ENCODE results near the gene PPARD. TPM values are rescaled to one million over a fixed set of nuclear protein-coding genes. Genes with fewer than 3 reads are reported as not detected.

The PPARD gene
- total RNA-seq, 2 donors from 2014 or later = 11.0 to 14.8 TPM

GRCh38 chr6:35343835-35344550, 1.6 kb downstream of the PPARD start:
- H3K36me3 ChIP-seq = peaks cover 19% of the 10 kb centered on the region
- no peaks in the 10 kb centered on the region for H3K9me3 ChIP-seq
- H3K4me1 ChIP-seq = peaks cover 0 to 15% of the 10 kb centered on the region in 2 donors
- DNase-seq (ENCODE audit: low spot score) = no peak
- no peaks in the 10 kb centered on the region for H3K27me3 ChIP-seq
- TF ChIP-seq CTCF (IDR thresholded peaks at IDR 0.05) = no peak
- peak overlapping the region; percentile 83 to 99 for H3K4me3 ChIP-seq
- H3K27ac ChIP-seq = peak overlapping the region; percentile 6 to 91

- Histone ChIP-seq H3K27ac (no peak overlapping the region), H3K27me3 (no peaks in the 10 kb centered on the region), H3K9me3 (no peaks in the 10 kb centered on the region), H3K36me3 (peaks cover 34% of the 10 kb centered on the region), H3K4me1 (no peaks in the 10 kb centered on the region), H3K4me3 (no peak overlapping the region)
- TF ChIP-seq CTCF (IDR thresholded peaks at IDR 0.05) = no peak
- DNase-seq (ENCODE audit: low spot score) = no peak
Measured at GRCh38 chr6:35351422-35351821, 9.1 kb downstream of the PPARD start.

- Histone ChIP-seq H3K9me3 (no peaks in the 10 kb centered on the region), H3K27ac (no peak overlapping the region), H3K4me1 (peaks cover 0 to 9% of the 10 kb centered on the region in 2 donors), H3K4me3 (no peak overlapping the region), H3K36me3 (peaks cover 34% of the 10 kb centered on the region), H3K27me3 (no peaks in the 10 kb centered on the region)
- no peak for TF ChIP-seq CTCF (IDR thresholded peaks at IDR 0.05)
- no peak for DNase-seq (ENCODE audit: low spot score)
Measured at GRCh38 chr6:35352735-35353134, 10.4 kb downstream of the PPARD start.

- H3K4me1 ChIP-seq = peaks cover 0 to 27% of the 10 kb centered on the region in 2 donors
- DNase-seq (ENCODE audit: low spot score) = no peak
- H3K4me3 ChIP-seq = no peak overlapping the region
- no peak for TF ChIP-seq CTCF (IDR thresholded peaks at IDR 0.05)
- no peaks in the 10 kb centered on the region for H3K27me3 ChIP-seq
- no peak overlapping the region for H3K27ac ChIP-seq
- no peaks in the 10 kb centered on the region for H3K9me3 ChIP-seq
- H3K36me3 ChIP-seq = peaks cover 22% of the 10 kb centered on the region
Measured at GRCh38 chr6:35354361-35355135, 12.2 kb downstream of the PPARD start.

- TF ChIP-seq CTCF (IDR thresholded peaks at IDR 0.05) = no peak
- no peak overlapping the region for H3K4me3 ChIP-seq
- H3K27me3 ChIP-seq = no peaks in the 10 kb centered on the region
- no peak overlapping the region for H3K27ac ChIP-seq
- H3K4me1 ChIP-seq = peaks cover 0 to 45% of the 10 kb centered on the region in 2 donors
- H3K36me3 ChIP-seq = peaks cover 22% of the 10 kb centered on the region
- DNase-seq (ENCODE audit: low spot score) = no peak
- H3K9me3 ChIP-seq = no peaks in the 10 kb centered on the region
Measured at GRCh38 chr6:35356391-35356790, 14.0 kb downstream of the PPARD start.
